T-helper 22 cell (primary cell): ENCODE data around the gene DXO.

ENCODE experiments used
- DNase-seq: peaks from one replicate; pipeline ENCODE4 v3.0.0-alpha.2; 2020; ENCODE audit warnings: low read depth

DXO gene

GRCh38 chr6:31928672-31928939 lies 43.3 kb downstream of the DXO start:
- DNase-seq: no peak

- no peak for DNase-seq
Measured at GRCh38 chr6:31927863-31928671, 43.9 kb downstream of the DXO start.

- no peak for DNase-seq
Measured at GRCh38 chr6:31927242-31927862, 44.6 kb downstream of the DXO start, which contains the start of gene C2. Gene C2, plus strand, starts transcription at chr6:31927717. Its CDS starts 36 bp downstream, at chr6:31927753.

- DNase-seq: no peak
Measured at GRCh38 chr6:31922942-31923341, 49.0 kb downstream of the DXO start.

- no peak for DNase-seq
Measured at GRCh38 chr6:31920811-31921210, 51.1 kb downstream of the DXO start.
